Stimulated activated CD4-positive, alpha-beta T cell treated with anti-CD3 and anti-CD28 coated beads, TNF-alpha, amount 100 ng/mL, for 4 hours (primary cell): ENCODE results near the gene HARBI1.

Experiments
- DNase-seq, 3 experiments: peaks; one replicate each; pipeline ENCODE4 v3.0.0-alpha.2; 2020; ENCODE audit warnings: low read depth in 3 of 3

The HARBI1 gene

GRCh38 chr11:46554213-46555147 is 62.5 kb downstream of the HARBI1 start:
- no peak for DNase-seq

- DNase-seq: no peak
Observed at GRCh38 chr11:46553814-46554212, 63.2 kb downstream of the HARBI1 start.
